ENCODE measurements around the gene HLA-DQB2.

DNA sequence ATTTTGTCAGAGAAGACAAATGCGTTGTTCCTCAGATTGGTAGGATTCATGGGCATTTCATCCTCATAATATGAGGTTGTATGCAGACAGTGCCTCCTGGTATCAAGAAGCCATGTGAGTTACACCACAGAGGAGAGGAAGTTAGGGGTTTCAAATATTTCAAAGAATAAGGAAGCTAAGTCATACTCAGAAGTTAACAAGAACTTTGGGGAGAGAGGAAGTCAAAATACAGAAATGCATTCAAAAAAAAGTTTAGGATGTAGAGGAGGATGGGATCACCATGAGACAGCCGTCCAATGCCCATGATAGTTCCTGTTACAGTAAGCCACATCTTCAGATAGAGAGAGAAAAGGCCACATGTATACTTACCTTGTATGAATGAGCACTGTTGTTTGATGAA lies 31.2 kb upstream of the HLA-DQB2 start:
- TF ChIP-seq CTCF (IDR thresholded peaks at IDR 0.05) (no peak), POLR2A (IDR thresholded peaks at IDR 0.05) (no peak)
